HG03139 (cell line): Measurements from ENCODE around the gene ZFP57.

Experiments used
- ATAC-seq: cut with Tn5 transposase; IDR thresholded peaks from one replicate; pipeline ENCODE4 v1.9.1; 2021; ENCODE audit not compliant: unreplicated experiment

The ZFP57 gene

GRCh38 chr6:29626948-29627754 is 53.8 kb downstream of the ZFP57 start:
- ATAC-seq: no peak

- no peak for ATAC-seq
These were observed 55.5 kb downstream of the ZFP57 start for GRCh38 chr6:29625337-29625930.

- ATAC-seq: no peak
These were observed 56.4 kb downstream of the ZFP57 start for GRCh38 chr6:29624520-29624961.
